HUES48 (cell line): ENCODE results near the gene ACACB.

Experiments
- H3K27ac ChIP-seq: one replicate; pipeline ENCODE4 v1.7.0; 2013; ENCODE audit warnings: low read depth, low read length, inconsistent platforms
- H3K27me3 ChIP-seq: 2 replicates; pipeline ENCODE4 v1.6.1; 2013; ENCODE audit warnings: mild to moderate bottlenecking, low read length; ENCODE audit not compliant: control insufficient read depth, insufficient read depth
- H3K36me3 ChIP-seq: 2 replicates; pipeline ENCODE4 v1.6.1; 2013; ENCODE audit warnings: low read length; ENCODE audit not compliant: control insufficient read depth, insufficient read depth
- H3K4me1 ChIP-seq: 2 replicates; pipeline ENCODE4 v1.6.1; 2013; ENCODE audit warnings: mild to moderate bottlenecking, low read length; ENCODE audit not compliant: control insufficient read depth, insufficient read depth
- H3K4me3 ChIP-seq: 2 replicates; pipeline ENCODE4 v1.5.1; 2013; ENCODE audit warnings: mild to moderate bottlenecking, low read depth, low read length
- H3K9ac ChIP-seq: 2 replicates; pipeline ENCODE4 v1.6.1; 2013; ENCODE audit warnings: mild to moderate bottlenecking, low read depth, low read length, moderate library complexity
- H3K9me3 ChIP-seq: 2 replicates; pipeline ENCODE4 v1.6.1; 2013; ENCODE audit warnings: low read length; ENCODE audit not compliant: control insufficient read depth, insufficient read depth

Gene ACACB

DNA sequence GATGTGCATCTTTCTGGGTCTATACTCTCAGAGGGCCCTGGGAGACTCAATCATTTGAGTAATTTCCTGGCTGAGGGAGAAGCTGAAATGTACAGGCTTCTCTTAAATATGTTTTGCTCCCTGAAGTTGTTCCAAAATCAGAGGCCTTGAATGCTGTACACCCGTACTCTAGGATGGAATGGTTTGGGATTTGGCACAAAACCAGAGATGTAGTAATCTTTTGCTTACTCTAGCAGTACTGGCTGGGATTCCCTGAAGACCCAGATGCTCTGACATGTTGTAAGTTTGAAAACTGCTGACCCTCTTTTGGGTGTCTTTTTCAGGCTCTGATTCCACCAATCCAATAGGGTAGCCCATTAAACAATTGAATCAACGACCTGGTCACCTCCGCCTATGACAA, 10.4 kb downstream of the ACACB start:
- Histone ChIP-seq H3K9me3 (no peaks in the 10 kb centered on the region), H3K4me1 (no peaks in the 10 kb centered on the region), H3K36me3 (no peaks in the 10 kb centered on the region), H3K27ac (no peak overlapping the region), H3K4me3 (no peak overlapping the region), H3K9ac (no peak overlapping the region), H3K27me3 (no peaks in the 10 kb centered on the region)

- Histone ChIP-seq H3K9ac (no peak overlapping the region), H3K9me3 (no peaks in the 10 kb centered on the region), H3K27me3 (no peaks in the 10 kb centered on the region), H3K36me3 (no peaks in the 10 kb centered on the region), H3K4me3 (no peak overlapping the region), H3K4me1 (no peaks in the 10 kb centered on the region), H3K27ac (no peak overlapping the region)
Measured at GRCh38 chr12:109127533-109128242, 11.3 kb downstream of the ACACB start.

DNA sequence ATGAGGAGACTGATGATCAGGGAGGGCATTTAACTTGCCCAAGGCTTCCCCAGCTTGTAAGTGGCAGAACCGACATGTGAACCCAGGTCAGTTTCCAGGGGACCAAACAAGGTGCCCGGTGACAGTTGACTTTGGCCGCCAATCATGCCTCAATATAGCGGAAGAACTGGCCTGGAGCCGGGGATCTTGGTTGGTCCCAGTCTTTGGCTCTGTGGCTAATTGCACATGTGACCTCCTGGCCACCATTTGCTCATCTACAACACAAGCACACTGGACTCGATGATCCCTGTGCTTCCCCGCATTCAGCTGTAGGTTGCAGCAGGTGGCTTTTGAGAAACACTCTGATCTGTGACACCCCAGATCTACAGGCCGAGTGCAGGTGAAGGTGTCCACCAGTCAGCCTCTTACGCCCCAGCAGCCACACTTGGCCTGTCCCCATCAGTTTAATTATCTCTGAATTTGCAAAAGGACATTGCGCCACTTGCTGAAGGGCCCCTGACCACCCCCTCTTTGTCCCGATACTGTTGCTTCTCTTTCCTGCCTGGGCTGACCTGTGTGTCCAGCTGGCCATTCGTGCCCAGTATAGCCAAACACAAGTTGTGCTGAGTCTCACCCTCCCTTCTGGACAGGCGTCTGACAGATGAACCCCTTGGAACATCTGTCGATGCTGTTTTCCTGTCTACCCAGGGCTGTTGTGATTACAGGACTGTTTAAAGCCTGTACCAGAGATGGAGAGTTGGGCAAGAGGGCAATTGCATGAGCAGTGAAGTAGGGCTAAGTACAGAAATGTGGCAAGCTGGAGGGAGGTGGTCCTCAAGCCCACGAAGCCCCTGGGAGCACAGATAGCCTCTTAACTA, 14.1 kb downstream of the ACACB start:
- H3K36me3 ChIP-seq = no peaks in the 10 kb centered on the region
- no peak overlapping the region for H3K4me3 ChIP-seq
- H3K9ac ChIP-seq = no peak overlapping the region
- H3K4me1 ChIP-seq = no peaks in the 10 kb centered on the region
- H3K9me3 ChIP-seq = no peaks in the 10 kb centered on the region
- H3K27ac ChIP-seq = no peak overlapping the region
- no peaks in the 10 kb centered on the region for H3K27me3 ChIP-seq

DNA sequence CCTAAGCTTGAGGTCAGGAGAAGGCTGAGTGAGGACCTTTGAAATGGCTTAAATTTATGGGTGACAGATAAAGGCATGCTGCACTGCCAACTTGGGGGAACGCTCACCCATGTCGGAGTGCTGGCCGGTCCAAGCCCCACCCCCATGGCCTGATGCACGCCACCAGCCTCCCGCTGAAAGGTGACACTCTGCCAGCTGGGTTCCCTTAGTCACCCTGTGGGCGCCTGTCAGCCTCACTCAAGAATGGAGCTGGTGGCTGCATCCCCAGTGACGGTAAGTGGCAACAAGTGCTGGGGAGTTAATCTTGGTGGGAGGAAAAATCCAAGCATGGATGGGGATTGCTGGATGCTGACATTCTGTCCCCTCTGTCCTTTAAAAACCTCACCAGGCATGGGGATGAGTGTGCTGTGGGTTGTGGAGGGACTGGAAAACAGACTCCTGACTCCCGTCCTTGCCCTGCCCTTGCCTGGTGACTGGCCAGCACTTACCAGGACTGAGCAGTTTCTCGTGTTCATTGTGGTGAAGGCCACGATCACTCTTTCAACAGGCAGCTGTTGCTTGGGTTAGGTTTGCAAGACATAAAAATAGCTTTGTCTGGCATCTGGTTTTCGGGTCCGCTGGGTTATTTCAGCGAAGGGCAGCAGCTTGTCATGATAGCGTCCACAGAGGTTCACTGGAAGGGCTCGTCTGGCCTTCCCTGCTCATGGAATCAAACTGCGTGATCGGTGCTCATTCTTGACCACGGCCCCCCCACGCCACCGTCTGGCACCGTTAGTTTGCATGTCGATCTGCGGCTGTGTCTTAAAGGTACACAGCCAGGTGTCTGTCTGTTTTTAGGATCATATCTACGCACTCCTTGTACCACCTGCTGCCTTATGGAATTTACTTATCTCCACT, 15.0 kb downstream of the ACACB start:
- H3K4me3 ChIP-seq = no peak overlapping the region
- H3K4me1 ChIP-seq = no peaks in the 10 kb centered on the region
- no peaks in the 10 kb centered on the region for H3K27me3 ChIP-seq
- H3K9me3 ChIP-seq = no peaks in the 10 kb centered on the region
- no peaks in the 10 kb centered on the region for H3K36me3 ChIP-seq
- no peak overlapping the region for H3K27ac ChIP-seq
- H3K9ac ChIP-seq = no peak overlapping the region

DNA sequence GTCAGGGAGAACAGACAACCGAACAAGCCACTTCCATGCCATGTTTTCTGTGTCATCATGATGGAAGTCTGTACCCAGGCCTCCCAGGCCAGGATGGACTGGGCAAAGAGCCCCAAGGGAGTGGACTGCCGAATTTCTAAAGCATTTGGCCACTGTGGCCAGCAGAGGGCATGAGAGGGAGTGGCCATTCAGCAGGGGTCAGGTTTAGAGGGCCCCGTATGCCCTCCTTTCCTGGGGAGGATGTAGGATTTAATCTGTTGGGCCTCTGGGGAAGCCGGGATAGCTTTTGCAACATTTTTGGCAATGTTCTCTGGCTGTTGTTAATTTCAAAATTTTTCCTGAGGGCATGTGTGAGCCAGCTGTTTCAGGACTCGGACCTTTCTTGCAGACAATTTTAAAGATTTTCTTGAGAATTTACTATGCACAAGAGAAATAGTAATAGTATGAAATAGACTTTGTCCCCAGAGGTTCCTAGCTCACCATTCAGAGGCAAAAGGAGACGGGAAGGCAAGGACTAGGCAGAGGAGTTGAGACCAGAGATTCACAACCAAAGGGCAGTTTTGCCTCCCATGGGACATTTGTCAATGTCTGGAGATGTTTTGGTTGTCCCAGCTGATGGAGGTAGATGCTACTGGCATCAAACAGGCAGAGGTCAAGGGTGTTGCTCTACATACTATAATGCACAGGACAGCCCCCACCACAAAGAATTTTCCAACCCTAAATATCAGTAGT, 18.0 kb downstream of the ACACB start:
- H3K4me3 ChIP-seq = no peak overlapping the region
- H3K36me3 ChIP-seq = no peaks in the 10 kb centered on the region
- H3K27me3 ChIP-seq = no peaks in the 10 kb centered on the region
- no peak overlapping the region for H3K9ac ChIP-seq
- H3K9me3 ChIP-seq = no peaks in the 10 kb centered on the region
- no peak overlapping the region for H3K27ac ChIP-seq
- no peaks in the 10 kb centered on the region for H3K4me1 ChIP-seq

DNA sequence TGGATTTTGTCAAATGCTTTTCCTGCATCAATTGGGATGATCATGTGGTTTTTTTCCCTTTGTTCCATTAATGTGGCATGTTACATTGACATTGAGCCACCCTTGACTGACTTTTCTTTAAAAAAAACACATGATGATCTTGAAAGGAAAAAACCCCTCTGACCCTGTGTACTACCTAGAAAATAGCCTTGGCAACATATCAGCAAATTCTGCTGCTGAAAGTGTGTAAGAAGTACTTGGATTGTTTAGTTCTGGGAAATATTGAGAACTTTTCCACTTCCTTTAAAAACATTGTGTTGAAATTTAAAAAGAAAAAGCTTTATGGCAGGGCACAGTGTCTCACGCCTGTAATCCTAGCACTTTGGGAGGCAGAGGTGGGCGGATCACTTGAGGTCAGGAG, 20.7 kb downstream of the ACACB start:
- Histone ChIP-seq H3K27me3 (no peaks in the 10 kb centered on the region), H3K4me1 (no peaks in the 10 kb centered on the region), H3K27ac (no peak overlapping the region), H3K36me3 (no peaks in the 10 kb centered on the region), H3K9ac (no peak overlapping the region), H3K9me3 (no peaks in the 10 kb centered on the region), H3K4me3 (no peak overlapping the region)

- no peaks in the 10 kb centered on the region for H3K4me1 ChIP-seq
- H3K36me3 ChIP-seq = no peaks in the 10 kb centered on the region
- H3K4me3 ChIP-seq = no peak overlapping the region
- no peaks in the 10 kb centered on the region for H3K27me3 ChIP-seq
- no peak overlapping the region for H3K9ac ChIP-seq
- H3K27ac ChIP-seq = no peak overlapping the region
- no peaks in the 10 kb centered on the region for H3K9me3 ChIP-seq
Measured at GRCh38 chr12:109139360-109139759, 23.0 kb downstream of the ACACB start.

DNA sequence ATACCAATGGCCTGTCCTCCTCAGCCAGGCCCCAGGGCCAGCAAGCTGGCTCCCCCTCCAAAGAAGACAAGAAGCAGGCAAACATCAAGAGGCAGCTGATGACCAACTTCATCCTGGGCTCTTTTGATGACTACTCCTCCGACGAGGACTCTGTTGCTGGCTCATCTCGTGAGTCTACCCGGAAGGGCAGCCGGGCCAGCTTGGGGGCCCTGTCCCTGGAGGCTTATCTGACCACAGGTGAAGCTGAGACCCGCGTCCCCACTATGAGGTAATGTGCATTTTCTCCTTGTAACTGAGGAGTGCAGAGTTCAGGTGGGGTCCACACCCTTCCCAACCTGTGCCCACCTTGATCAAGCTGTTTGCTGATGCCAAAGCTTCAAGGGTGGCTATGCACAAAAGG, 23.4 kb downstream of the ACACB start:
- no peak overlapping the region for H3K9ac ChIP-seq
- H3K9me3 ChIP-seq = no peaks in the 10 kb centered on the region
- H3K4me3 ChIP-seq = no peak overlapping the region
- H3K27me3 ChIP-seq = no peaks in the 10 kb centered on the region
- H3K4me1 ChIP-seq = no peaks in the 10 kb centered on the region
- no peak overlapping the region for H3K27ac ChIP-seq
- H3K36me3 ChIP-seq = no peaks in the 10 kb centered on the region

DNA sequence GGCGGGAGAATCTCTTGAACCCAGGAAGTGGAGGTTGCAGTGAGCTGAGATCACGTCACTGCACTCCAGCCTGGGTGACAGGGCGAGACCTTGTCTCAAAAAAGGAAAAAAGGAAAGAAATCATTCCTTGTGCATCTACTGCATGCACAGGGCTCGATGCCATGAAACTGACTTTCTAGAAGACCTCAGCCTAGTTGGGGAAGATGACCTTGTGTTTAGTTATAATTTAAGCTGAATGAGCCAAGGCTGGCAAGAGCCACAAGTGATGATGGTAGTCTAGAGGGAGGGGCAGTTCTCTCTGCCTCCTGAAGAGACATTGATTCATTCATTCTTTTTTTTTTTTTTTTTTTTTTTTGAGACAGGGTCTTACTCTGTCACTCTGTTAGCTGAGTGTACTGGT, 24.2 kb downstream of the ACACB start:
- Histone ChIP-seq H3K27me3 (no peaks in the 10 kb centered on the region), H3K9me3 (no peaks in the 10 kb centered on the region), H3K4me3 (no peak overlapping the region), H3K27ac (no peak overlapping the region), H3K36me3 (no peaks in the 10 kb centered on the region), H3K4me1 (no peaks in the 10 kb centered on the region), H3K9ac (no peak overlapping the region)

DNA sequence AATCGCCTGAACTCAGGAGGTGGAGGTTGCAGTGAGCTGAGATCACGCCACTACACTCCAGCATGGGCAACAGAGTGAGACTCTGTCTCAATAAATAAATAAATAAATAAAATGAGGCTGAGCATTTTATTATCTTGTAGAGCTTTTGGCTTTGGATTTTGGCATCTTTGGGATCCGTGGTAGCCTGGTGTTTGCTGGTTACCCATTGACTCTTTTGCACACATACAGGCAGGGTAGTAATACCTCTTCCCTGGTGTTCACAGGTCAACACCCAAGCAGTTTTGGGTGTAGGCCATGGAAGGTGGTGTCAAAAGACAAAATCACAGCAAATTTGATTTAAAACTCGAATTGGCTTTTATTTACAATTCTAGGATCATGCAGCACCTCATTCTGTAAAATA, 27.8 kb downstream of the ACACB start:
- Histone ChIP-seq H3K36me3 (no peaks in the 10 kb centered on the region), H3K4me1 (no peaks in the 10 kb centered on the region), H3K27me3 (no peaks in the 10 kb centered on the region), H3K9ac (no peak overlapping the region), H3K9me3 (no peaks in the 10 kb centered on the region), H3K4me3 (no peak overlapping the region), H3K27ac (no peak overlapping the region)
